Stomach smooth muscle (tissue), 2 donors: ENCODE data around the gene ABCC5.

Experiments
- H3K27ac ChIP-seq: one replicate; pipeline ENCODE4 v1.7.0; 2013; ENCODE audit warnings: mild to moderate bottlenecking, low read length, inconsistent platforms
- H3K27me3 ChIP-seq, 2 donors: one replicate each; pipeline ENCODE4 v1.7.0; 2013; ENCODE audit warnings: low read length in 2 of 2; ENCODE audit not compliant: insufficient read depth in 2 of 2, control insufficient read depth in 1 of 2
- H3K36me3 ChIP-seq, 2 donors: one replicate each; pipeline ENCODE4 v1.7.0; 2013; ENCODE audit warnings: low read length in 2 of 2; ENCODE audit not compliant: control insufficient read depth in 2 of 2, insufficient read depth in 2 of 2
- H3K4me1 ChIP-seq: one replicate; pipeline ENCODE4 v1.7.0; 2013; ENCODE audit warnings: low read length; ENCODE audit not compliant: control insufficient read depth, insufficient read depth
- H3K4me3 ChIP-seq, 2 donors: one replicate each; pipeline ENCODE4 v1.7.0; 2013; ENCODE audit warnings: low read length in 2 of 2
- H3K9ac ChIP-seq, 2 donors: one replicate each; pipeline ENCODE4 v1.7.0; 2013; ENCODE audit warnings: low read length in 2 of 2, mild to moderate bottlenecking in 1 of 2
- H3K9me3 ChIP-seq, 2 donors: one replicate each; pipeline ENCODE4 v1.7.0; 2013; ENCODE audit warnings: low read length in 2 of 2; ENCODE audit not compliant: control insufficient read depth in 2 of 2
- donor health status: healthy.
- donor health status: Pancreatic carcinoma.

ABCC5 gene

DNA sequence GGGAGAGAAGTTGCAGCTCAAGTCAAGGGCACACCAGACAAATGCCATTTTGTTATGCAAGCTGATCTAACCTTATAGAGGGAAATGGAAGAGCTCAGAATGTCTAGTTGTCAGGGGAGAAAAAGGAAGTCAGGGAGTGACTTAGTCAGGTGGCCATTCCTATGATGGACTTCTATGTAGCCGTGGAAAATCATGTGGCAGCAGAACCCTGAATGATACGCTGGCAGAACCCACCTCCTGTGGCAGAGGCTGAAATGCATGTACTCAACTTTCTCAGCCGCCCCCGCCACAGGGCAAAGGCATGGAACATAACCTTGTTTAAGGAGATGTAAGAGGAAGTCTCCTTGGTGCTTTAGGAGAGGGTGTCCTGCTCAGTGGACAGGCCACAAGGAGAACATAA lies 95.3 kb downstream of the ABCC5 start:
- H3K36me3 ChIP-seq: peaks cover 29 to 40% of the 10 kb centered on the region in 2 donors
- no peaks in the 10 kb centered on the region for H3K4me1 ChIP-seq
- no peaks in the 10 kb centered on the region for H3K27me3 ChIP-seq
- H3K27ac ChIP-seq: no peak overlapping the region
- no peak overlapping the region for H3K4me3 ChIP-seq
- H3K9me3 ChIP-seq: no peaks in the 10 kb centered on the region
- H3K9ac ChIP-seq: no peak overlapping the region

DNA sequence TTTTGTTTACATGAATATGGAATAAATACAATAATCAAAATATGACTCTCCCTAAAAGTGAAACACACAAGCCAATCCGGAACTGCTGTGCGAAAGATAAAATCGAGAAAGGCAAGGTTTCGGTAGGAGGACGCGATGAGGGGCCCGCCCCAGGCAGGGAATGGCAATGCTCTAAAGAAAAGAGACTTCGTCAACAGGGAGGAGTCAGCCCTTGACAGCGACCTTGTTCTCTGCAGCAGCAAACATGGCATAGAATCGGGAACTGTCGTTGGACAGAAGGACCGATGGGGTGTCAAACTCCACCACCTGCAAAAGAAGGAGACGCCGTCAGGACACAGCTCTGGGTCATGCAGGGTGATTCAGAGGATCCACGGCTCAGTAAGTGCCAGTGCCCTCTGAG lies 96.6 kb downstream of the ABCC5 start:
- H3K36me3 ChIP-seq: peaks cover 23 to 36% of the 10 kb centered on the region in 2 donors
- no peaks in the 10 kb centered on the region for H3K9me3 ChIP-seq
- H3K27ac ChIP-seq: no peak overlapping the region
- no peaks in the 10 kb centered on the region for H3K27me3 ChIP-seq
- no peak overlapping the region for H3K4me3 ChIP-seq
- H3K9ac ChIP-seq: no peak overlapping the region
- no peaks in the 10 kb centered on the region for H3K4me1 ChIP-seq

DNA sequence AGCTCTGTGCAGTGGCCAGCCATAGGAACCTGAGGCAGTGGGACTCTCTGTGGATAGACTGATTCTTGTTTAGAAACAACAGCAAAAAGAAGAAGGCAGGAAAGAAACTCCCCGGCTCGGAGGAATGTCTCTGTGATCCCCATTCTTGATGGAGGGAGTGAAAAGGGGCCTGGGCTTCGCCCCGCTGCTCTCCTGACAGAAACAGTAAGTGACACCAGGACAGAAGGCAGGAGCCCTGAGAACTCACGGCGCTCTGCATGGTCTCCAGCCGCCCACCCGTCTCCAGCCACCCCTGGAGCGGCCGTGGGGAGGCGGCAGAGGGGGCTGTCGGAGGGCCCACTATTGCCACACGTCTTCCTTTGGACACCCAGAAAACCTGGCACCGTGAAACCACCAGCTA lies 97.3 kb downstream of the ABCC5 start:
- peaks cover 23 to 34% of the 10 kb centered on the region in 2 donors for H3K36me3 ChIP-seq
- no peak overlapping the region for H3K27ac ChIP-seq
- H3K27me3 ChIP-seq: no peaks in the 10 kb centered on the region
- no peak overlapping the region for H3K9ac ChIP-seq
- no peaks in the 10 kb centered on the region for H3K4me1 ChIP-seq
- H3K4me3 ChIP-seq: no peak overlapping the region
- no peaks in the 10 kb centered on the region for H3K9me3 ChIP-seq

DNA sequence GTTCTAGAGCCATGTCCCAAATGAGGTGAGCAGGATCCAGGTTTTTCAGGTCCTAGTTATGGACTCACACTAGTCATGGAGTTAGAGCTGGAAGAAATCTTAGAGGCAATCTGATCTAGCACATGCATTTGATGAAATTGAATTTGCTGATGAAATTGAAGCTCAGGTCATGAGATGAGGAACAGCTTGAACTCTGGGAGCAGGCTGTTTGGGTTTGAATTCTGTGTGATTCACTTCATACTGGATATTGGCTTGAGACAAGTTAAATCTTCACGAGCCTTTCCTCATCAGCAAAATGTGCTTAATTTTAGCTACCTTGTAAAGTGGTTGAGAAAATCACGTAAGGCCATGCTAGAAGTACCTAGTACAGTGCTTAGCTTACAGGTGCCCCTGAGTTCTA lies 99.5 kb downstream of the ABCC5 start:
- H3K4me1 ChIP-seq: no peaks in the 10 kb centered on the region
- no peaks in the 10 kb centered on the region for H3K9me3 ChIP-seq
- no peak overlapping the region for H3K4me3 ChIP-seq
- no peak overlapping the region for H3K9ac ChIP-seq
- H3K27me3 ChIP-seq: no peaks in the 10 kb centered on the region
- H3K27ac ChIP-seq: no peak overlapping the region
- H3K36me3 ChIP-seq: peaks cover 12 to 22% of the 10 kb centered on the region in 2 donors

DNA sequence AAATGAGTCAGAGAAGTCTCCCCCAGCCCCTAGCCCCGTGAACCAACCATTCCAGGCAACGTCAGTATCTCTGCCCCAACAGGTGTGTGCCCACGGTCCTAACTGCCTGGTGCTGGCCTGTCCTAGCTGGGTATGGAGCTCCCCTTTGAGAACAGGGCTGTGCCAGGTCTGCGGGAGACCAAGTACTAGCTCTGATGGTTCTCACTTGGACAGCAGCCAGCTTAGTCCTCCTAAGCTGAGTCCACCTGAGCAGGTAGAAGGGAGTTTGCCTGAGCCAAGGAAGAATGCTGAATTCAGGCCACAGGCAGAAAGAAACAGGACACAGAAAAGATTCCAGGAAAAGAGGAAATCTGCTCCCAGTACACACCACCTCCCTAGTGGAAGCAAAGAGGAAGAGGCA lies 99.9 kb downstream of the ABCC5 start:
- H3K4me1 ChIP-seq: no peaks in the 10 kb centered on the region
- H3K4me3 ChIP-seq: no peak overlapping the region
- H3K9me3 ChIP-seq: no peaks in the 10 kb centered on the region
- H3K27me3 ChIP-seq: no peaks in the 10 kb centered on the region
- peaks cover 12 to 21% of the 10 kb centered on the region in 2 donors for H3K36me3 ChIP-seq
- peak overlapping the region; percentile 2 for H3K27ac ChIP-seq
- no peak overlapping the region for H3K9ac ChIP-seq

DNA sequence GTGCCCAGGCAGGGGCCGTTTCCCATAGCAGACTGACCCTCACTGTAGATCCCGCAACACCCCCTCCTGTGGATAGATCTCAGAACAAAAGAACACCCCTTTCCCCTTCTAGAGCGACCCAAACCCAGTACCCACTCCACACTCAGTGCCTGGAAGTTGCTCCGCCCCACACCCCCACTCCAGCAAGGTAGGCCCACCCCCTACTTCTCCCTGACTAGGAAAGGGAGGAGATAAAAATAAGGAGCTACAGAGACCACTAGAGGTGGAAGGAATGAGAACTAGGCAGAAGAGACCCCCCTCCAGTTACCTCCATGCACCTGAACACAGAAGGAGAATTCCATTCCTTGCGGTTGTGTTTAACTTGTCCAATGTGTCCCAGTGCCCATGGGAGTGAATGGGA lies 102.8 kb downstream of the ABCC5 start:
- peaks cover 3 to 4% of the 10 kb centered on the region in 2 donors for H3K36me3 ChIP-seq
- no peak overlapping the region for H3K4me3 ChIP-seq
- no peak overlapping the region for H3K9ac ChIP-seq
- H3K27me3 ChIP-seq: no peaks in the 10 kb centered on the region
- H3K9me3 ChIP-seq: no peaks in the 10 kb centered on the region
- no peaks in the 10 kb centered on the region for H3K4me1 ChIP-seq
- no peak overlapping the region for H3K27ac ChIP-seq

DNA sequence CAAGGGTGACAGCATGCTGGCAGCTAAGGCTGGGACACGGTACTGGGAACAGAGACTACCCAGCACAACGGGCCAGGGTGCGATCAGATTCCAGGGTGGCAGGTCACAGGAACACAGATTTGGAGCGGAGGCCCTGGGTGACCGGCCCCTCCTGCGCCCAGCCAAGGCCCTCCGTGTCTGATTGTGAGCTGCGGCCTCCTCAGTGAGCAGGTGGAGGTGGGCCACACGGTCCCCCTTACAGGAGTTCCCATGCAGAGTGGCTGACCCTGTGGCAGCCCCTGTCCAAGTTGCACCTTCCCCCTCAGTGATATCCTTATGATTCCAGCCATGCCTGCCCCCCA lies 104.1 kb downstream of the ABCC5 start:
- H3K27me3 ChIP-seq: no peaks in the 10 kb centered on the region
- H3K4me3 ChIP-seq: no peak overlapping the region
- H3K9ac ChIP-seq: no peak overlapping the region
- H3K9me3 ChIP-seq: no peaks in the 10 kb centered on the region
- no peak overlapping the region for H3K27ac ChIP-seq
- H3K4me1 ChIP-seq: no peaks in the 10 kb centered on the region
- no peaks in the 10 kb centered on the region for H3K36me3 ChIP-seq

DNA sequence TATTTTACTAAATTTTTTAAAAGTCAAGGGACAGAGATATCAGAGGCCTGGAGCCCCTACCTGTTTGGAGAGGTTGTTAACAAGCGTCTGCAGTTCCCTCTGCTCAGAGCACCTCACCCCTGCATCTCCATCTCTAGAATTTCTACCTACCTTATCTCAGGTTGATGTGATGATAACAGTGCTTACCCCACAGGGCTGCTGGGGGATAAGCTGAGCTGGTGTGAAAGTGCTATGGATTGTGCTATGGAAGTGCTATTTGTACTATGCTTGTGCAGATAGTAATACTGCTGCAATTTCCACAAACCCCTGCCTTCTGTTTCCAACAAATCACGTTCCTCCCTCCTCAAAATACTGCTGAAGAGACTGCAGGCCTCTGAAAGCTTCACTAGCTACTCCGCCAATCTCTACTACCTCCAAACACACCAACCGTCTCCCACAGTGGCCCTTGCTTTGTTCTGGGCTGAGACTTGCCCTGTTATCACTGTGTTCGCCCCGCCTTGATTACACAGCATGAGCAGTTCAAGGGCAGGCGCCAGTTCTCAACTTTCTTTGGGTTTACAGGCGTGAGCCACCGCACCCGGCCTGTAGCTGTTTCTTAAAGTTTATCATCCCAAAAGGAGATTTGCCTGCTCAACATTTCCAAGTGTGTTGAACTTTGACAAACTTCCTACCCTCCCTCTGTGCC lies 104.6 kb downstream of the ABCC5 start:
- H3K9ac ChIP-seq: no peak overlapping the region
- H3K27ac ChIP-seq: no peak overlapping the region
- no peaks in the 10 kb centered on the region for H3K4me1 ChIP-seq
- no peaks in the 10 kb centered on the region for H3K9me3 ChIP-seq
- no peaks in the 10 kb centered on the region for H3K36me3 ChIP-seq
- no peaks in the 10 kb centered on the region for H3K27me3 ChIP-seq
- no peak overlapping the region for H3K4me3 ChIP-seq

DNA sequence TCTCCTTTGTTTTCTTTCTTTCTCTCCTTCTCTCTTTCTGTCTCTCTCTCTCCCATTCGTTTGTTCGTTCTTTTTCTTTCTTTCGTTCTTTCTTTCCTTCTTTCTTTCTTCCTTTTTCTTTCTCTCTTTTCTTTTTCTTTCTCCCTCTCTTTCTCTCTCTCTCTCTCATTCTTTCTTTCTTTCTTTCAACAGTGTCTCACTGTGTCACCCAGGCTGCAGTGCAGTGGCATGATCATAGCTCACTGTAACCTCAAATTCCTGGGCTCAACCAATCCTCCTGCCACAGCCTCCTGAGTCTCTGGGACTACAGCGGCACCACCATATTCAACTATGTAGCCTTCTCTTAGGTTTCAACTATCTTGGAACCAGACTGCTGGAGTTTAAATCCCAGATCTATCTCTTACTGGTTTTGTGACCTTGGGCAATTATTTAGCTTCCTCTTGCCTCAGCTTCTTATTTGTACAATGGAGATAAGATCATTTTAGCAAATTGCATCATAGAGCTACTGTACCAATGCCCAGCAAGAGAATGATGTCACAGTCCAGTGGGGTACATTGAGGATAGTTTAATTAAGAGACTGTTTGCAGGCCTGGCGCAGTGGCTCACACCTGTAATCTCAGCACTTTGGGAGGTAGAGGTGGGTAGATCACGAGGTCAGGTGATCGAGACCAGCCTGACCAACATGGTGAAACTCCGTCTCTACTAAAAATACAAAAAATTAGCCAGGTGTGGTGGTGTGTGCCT lies 105.7 kb downstream of the ABCC5 start:
- Histone ChIP-seq H3K4me3 (no peak overlapping the region), H3K9ac (no peak overlapping the region), H3K27me3 (no peaks in the 10 kb centered on the region), H3K36me3 (no peaks in the 10 kb centered on the region), H3K9me3 (no peaks in the 10 kb centered on the region), H3K27ac (no peak overlapping the region), H3K4me1 (no peaks in the 10 kb centered on the region)

DNA sequence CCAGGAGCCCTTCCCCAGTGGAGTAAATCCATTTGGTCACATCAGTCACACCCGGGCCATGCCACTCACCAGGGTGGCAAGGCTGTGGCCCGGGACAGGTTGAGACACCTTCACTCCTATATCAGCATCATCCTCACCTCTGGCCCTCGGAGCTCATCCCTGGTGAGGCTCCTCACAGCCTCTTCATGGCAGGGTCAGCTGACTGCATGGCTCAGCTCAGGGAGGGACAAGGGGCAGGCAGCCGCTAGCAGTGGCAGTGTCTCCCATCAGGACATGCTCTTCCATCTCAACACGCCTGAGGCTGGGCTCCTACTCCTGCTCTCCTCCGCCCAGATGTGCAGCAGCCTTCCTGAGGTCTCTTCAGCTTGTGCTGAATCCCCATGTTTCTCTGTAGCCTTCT lies 106.6 kb downstream of the ABCC5 start:
- Histone ChIP-seq H3K27me3 (no peaks in the 10 kb centered on the region), H3K9me3 (no peaks in the 10 kb centered on the region), H3K4me3 (no peak overlapping the region), H3K27ac (no peak overlapping the region), H3K36me3 (no peaks in the 10 kb centered on the region), H3K9ac (no peak overlapping the region), H3K4me1 (no peaks in the 10 kb centered on the region)

DNA sequence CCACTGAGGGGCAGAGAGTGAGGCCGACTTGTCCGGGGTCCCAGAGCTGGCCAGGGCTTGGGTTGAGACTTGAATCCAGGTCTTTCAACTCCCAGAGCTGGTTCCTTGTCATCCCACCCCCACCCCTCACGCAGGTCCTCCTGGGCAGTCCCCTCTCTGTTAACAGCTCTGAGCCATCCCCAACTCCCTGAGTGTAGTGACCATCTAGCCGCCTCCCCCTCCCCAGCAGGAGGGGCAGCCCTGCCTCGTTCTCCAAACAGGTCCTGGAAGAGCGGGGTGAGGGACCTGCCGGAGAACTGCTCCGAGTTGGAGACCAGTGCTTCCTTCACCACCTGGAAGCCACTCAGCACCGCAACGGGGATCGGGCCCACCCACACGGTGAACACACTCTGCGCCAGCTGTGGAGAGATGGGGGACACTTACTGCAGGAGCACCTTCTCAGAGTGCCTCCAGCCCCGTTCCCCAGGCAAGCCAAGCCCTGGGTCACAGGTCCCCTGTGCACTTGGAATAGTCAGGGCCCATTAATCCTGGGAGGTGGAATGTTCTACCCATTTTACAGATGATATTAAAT lies 108.6 kb downstream of the ABCC5 start:
- Histone ChIP-seq H3K4me1 (no peaks in the 10 kb centered on the region), H3K9ac (no peak overlapping the region), H3K27me3 (peaks cover 0 to 2% of the 10 kb centered on the region in 2 donors), H3K36me3 (no peaks in the 10 kb centered on the region), H3K4me3 (no peak overlapping the region), H3K9me3 (no peaks in the 10 kb centered on the region), H3K27ac (no peak overlapping the region)
